HCT116 (cell line): ENCODE measurements around the gene CETN1. TPM values are rescaled to one million over a fixed set of nuclear protein-coding genes. Genes with fewer than 3 reads are reported as not detected.

ENCODE experiments used
- ATAC-seq: fragments of 200-7000 bp; cut with Tn5 transposase; 2 replicates; pipeline ENCODE4 v1.9.1; 2020; ENCODE audit warnings: mild to moderate bottlenecking, moderate library complexity
- BruUV-seq: library from RNA; stranded (reverse); fragments of 400-500 nt; replicated peaks from 2 replicates; lab custom pipeline; 2021; lab: Mats Ljungman, UMichigan
- CTCF ChIA-PET: fragments of 300-600 bp; sonication (Branson Sonifier 250); formaldehyde crosslinking; loops from one replicate; lab custom pipeline; 2021; ENCODE audit warnings: antibody characterized with exemption; lab: Charles Lee
- POLR2A ChIA-PET: fragments of 300-600, 350-600 bp; sonication (Branson Sonifier 250); formaldehyde crosslinking; loops from one replicate; lab custom pipeline; 2021; ENCODE audit warnings: antibody characterized with exemption; lab: Charles Lee
- RAD21 ChIA-PET, 2 experiments: fragments of 300-600 bp; sonication (Branson Sonifier 250); formaldehyde crosslinking; loops; one replicate each; lab custom pipeline; 2023; ENCODE audit warnings: low total read pairs in 2 of 2; ENCODE audit not compliant: uncharacterized antibody in 2 of 2, unreplicated experiment in 2 of 2, low non-redundant PET in 1 of 2; lab: Charles Lee
- DNase-seq: peaks from one replicate; pipeline ENCODE4 v3.0.0-alpha.2; 2010; ENCODE audit warnings: low read depth, low spot score
- H2AFZ ChIP-seq: fragments of 200-600 bp; shearing (Covaris generic), sonication (generic); 2 replicates; pipeline ENCODE4 v1.6.1; 2017; ENCODE audit warnings: low read depth, mixed run types, mixed read lengths, antibody characterized with exemption, low read length; ENCODE audit not compliant: poor library complexity, severe bottlenecking
- H3K27ac ChIP-seq: 2 replicates; pipeline ENCODE4 v1.5.1; 2012; ENCODE audit warnings: low read depth, low read length
- H3K27me3 ChIP-seq: fragments of 200-600 bp; sonication (generic); 2 replicates; pipeline ENCODE4 v1.6.1; 2016; ENCODE audit warnings: mixed run types, low read length, mixed read lengths; ENCODE audit not compliant: insufficient read depth
- H3K36me3 ChIP-seq, 2 experiments: fragments of 200-500 bp in 1 of 2; fragments of 200-600 bp in 1 of 2; sonication (Bioruptor generic) in 1 of 2; sonication (generic) in 1 of 2; 2 replicates each; pipeline versions ENCODE4 v1.5.1 to v1.6.1; 2014 to 2016; ENCODE audit warnings: low read length in 2 of 2, inconsistent platforms in 1 of 2, mixed read lengths in 1 of 2, mixed run types in 1 of 2; ENCODE audit not compliant: insufficient read depth in 2 of 2, control insufficient read depth in 1 of 2
- H3K4me1 ChIP-seq, 2 experiments: fragments of 200-600 bp in 1 of 2; sonication (generic) in 1 of 2; 2 replicates each; pipeline versions ENCODE4 v1.5.1 to v1.6.1; 2012 to 2017; ENCODE audit warnings: low read length in 2 of 2, inconsistent platforms in 1 of 2, mild to moderate bottlenecking in 1 of 2, mixed read lengths in 1 of 2, mixed run types in 1 of 2, moderate library complexity in 1 of 2; ENCODE audit not compliant: insufficient read depth in 2 of 2, control insufficient read depth in 1 of 2
- H3K4me2 ChIP-seq: fragments of 200-600 bp; sonication (generic); 2 replicates; pipeline ENCODE4 v1.6.1; 2017; ENCODE audit warnings: mixed run types, low read length, mixed read lengths
- H3K4me3 ChIP-seq, 2 experiments: fragments of 200-600 bp in 1 of 2; sonication (generic) in 1 of 2; replicated peaks in 1 of 2; 2 replicates each; pipeline ENCODE4 v1.5.1; 2011 to 2016; ENCODE audit warnings: low read length in 2 of 2, control low read depth in 1 of 2, low read depth in 1 of 2, mild to moderate bottlenecking in 1 of 2, mixed read lengths in 1 of 2, mixed run types in 1 of 2
- H3K79me2 ChIP-seq: fragments of 200-600 bp; sonication (generic); 2 replicates; pipeline ENCODE4 v1.6.1; 2017; ENCODE audit warnings: mild to moderate bottlenecking, mixed run types, low read length, moderate library complexity, mixed read lengths; ENCODE audit not compliant: insufficient read depth
- H3K9ac ChIP-seq: fragments of 200-600 bp; sonication (generic); 2 replicates; pipeline ENCODE4 v1.6.1; 2016; ENCODE audit warnings: low read length, mixed read lengths
- H3K9me2 ChIP-seq: fragments of 200-600 bp; sonication (generic), shearing (Covaris generic); 2 replicates; pipeline ENCODE4 v1.6.1; 2017; ENCODE audit warnings: mixed run types, mild to moderate bottlenecking, moderate library complexity; ENCODE audit not compliant: insufficient read depth
- H3K9me3 ChIP-seq, 2 experiments: fragments of 200-500 bp in 1 of 2; fragments of 200-600 bp in 1 of 2; sonication (Bioruptor generic) in 1 of 2; sonication (generic) in 1 of 2; 2 replicates each; pipeline ENCODE4 v1.6.1; 2014 to 2017; ENCODE audit warnings: low read length in 2 of 2, mixed read lengths in 2 of 2, inconsistent platforms in 1 of 2, low read depth in 1 of 2, mild to moderate bottlenecking in 1 of 2, mixed run types in 1 of 2, moderate library complexity in 1 of 2; ENCODE audit not compliant: control insufficient read depth in 1 of 2, insufficient read depth in 1 of 2
- H4K20me1 ChIP-seq: fragments of 200-600 bp; sonication (generic), shearing (Covaris generic); 2 replicates; pipeline ENCODE4 v1.6.1; 2017; ENCODE audit warnings: mixed run types, mild to moderate bottlenecking, moderate library complexity; ENCODE audit not compliant: insufficient read depth
- CBX3 ChIP-seq: IDR thresholded peaks from 2 replicates; pipeline ENCODE4 v1.6.1; 2012; ENCODE audit warnings: low read depth
- CTCF ChIP-seq, 3 experiments: fragments of 200-600 bp in 1 of 3; sonication (generic) in 1 of 3; IDR thresholded peaks in 2 of 3; conservative IDR thresholded peaks in 1 of 3; 2 replicates each; pipeline ENCODE4 v1.5.1; 2012 to 2017; ENCODE audit warnings: low read depth in 2 of 3, low read length in 2 of 3, antibody characterized with exemption in 1 of 3, borderline replicate concordance in 1 of 3, control low read depth in 1 of 3, mild to moderate bottlenecking in 1 of 3, mixed read lengths in 1 of 3, mixed run types in 1 of 3, moderate library complexity in 1 of 3; ENCODE audit not compliant: insufficient read depth in 1 of 3
- EGR1 ChIP-seq: IDR thresholded peaks from 2 replicates; pipeline ENCODE4 v1.6.1; 2012; ENCODE audit warnings: low read depth
- ELF1 ChIP-seq: IDR thresholded peaks from 2 replicates; pipeline ENCODE4 v1.6.1; 2012; ENCODE audit warnings: low read depth, borderline replicate concordance
- EZH2phosphoT487 ChIP-seq: fragments of 200-600 bp; IDR thresholded peaks from 2 replicates; pipeline ENCODE4 v1.6.1; 2018; ENCODE audit warnings: antibody characterized with exemption, borderline replicate concordance
- FOSL1 ChIP-seq: IDR thresholded peaks from 2 replicates; pipeline ENCODE4 v1.6.1; 2012; ENCODE audit warnings: low read depth
- JUND ChIP-seq: IDR thresholded peaks from 2 replicates; pipeline ENCODE4 v1.6.1; 2012
- POLR2A ChIP-seq: IDR thresholded peaks from 2 replicates; pipeline ENCODE4 v1.7.0; 2011; ENCODE audit warnings: borderline replicate concordance; ENCODE audit not compliant: insufficient read depth, insufficient read length; ENCODE audit errors: extremely low read depth
- POLR2AphosphoS5 ChIP-seq: IDR thresholded peaks from 2 replicates; pipeline ENCODE4 v1.6.1; 2011; ENCODE audit warnings: mild to moderate bottlenecking, low read depth, low read length, moderate library complexity
- RAD21 ChIP-seq: IDR thresholded peaks from 2 replicates; pipeline ENCODE4 v1.6.1; 2012; ENCODE audit warnings: low read depth, mild to moderate bottlenecking
- REST ChIP-seq: IDR thresholded peaks from 2 replicates; pipeline ENCODE4 v1.6.1; 2012; ENCODE audit warnings: low read depth
- SIN3A ChIP-seq: IDR thresholded peaks from 2 replicates; pipeline ENCODE4 v1.6.1; 2012; ENCODE audit warnings: low read depth
- SP1 ChIP-seq: IDR thresholded peaks from 2 replicates; pipeline ENCODE4 v1.6.1; 2012; ENCODE audit warnings: low read depth
- YY1 ChIP-seq: IDR thresholded peaks from 2 replicates; pipeline ENCODE4 v1.6.1; 2011; ENCODE audit warnings: low read length, low read depth, moderate library complexity, mild to moderate bottlenecking; ENCODE audit not compliant: insufficient replicate concordance; ENCODE audit errors: extremely low read depth
- ZFX ChIP-seq: fragments of 450-650 bp; IDR thresholded peaks from 2 replicates; pipeline ENCODE4 v1.6.1; 2017
- intact Hi-C: fragments of 100-400 bp; cut with micrococcal nuclease; formaldehyde crosslinking; loops from 2 replicates; pipeline ENCODE4 v1.10.0; 2022
- total RNA-seq: library from RNA; stranded (reverse); gene quantifications from one replicate; pipeline ENCODE4 v1.2.1, GENCODE V29; 2021; ENCODE audit not compliant: unreplicated experiment
- TF ChIP-seq, protein P1 (sequence below): IDR thresholded peaks from 2 replicates; pipeline ENCODE4 v1.6.1; 2012
- TF ChIP-seq, protein P2 (sequence below): IDR thresholded peaks from 2 replicates; pipeline ENCODE4 v1.6.1; 2011; ENCODE audit warnings: mild to moderate bottlenecking, low read length, moderate library complexity; ENCODE audit not compliant: insufficient replicate concordance; ENCODE audit errors: extremely low read depth

CETN1 gene
- total RNA-seq, 1 experiment from 2014 or later, result not detected

DNA sequence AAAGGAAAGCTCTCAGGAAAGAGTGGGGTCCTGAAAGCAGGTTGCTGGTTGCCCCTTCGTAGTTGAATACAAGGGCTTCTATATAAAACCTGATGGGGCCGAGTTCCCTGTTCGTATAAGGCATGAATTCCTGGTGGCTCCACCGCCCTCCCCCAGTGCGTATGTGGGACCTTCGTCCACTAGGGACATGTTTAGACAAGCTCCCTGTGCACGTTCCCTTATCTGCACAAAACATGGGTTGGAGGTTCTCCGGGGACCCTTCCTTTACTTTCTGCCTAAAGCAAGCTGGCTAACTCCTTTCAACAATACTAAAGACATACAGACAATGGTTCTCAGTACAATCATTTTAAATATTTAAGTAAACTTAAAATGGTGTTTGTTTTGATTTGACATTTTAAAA lies 24.6 kb downstream of the CETN1 start (continued):
- TF ChIP-seq YY1, result no peak
- no peak for TF ChIP-seq CBX3
- TF ChIP-seq FOSL1, result no peak

- no TSS peak for BruUV-seq
- Histone ChIP-seq H3K4me2 (no peak overlapping the region), H3K27me3 (no peaks in the 10 kb centered on the region), H3K79me2 (no peaks in the 10 kb centered on the region), H3K27ac (no peak overlapping the region), H3K9ac (no peak overlapping the region), H3K4me1 (no peaks in the 10 kb centered on the region), H3K4me3 (no peak overlapping the region), H3K9me2 (no peaks in the 10 kb centered on the region), H3K36me3 (no peaks in the 10 kb centered on the region), H4K20me1 (no peaks in the 10 kb centered on the region), H2AFZ (no peak overlapping the region), H3K9me3 (no peaks in the 10 kb centered on the region)
- TF ChIP-seq, protein P1, sequence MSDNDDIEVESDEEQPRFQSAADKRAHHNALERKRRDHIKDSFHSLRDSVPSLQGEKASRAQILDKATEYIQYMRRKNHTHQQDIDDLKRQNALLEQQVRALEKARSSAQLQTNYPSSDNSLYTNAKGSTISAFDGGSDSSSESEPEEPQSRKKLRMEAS, result no peak
- no peak for TF ChIP-seq EGR1
- no peak for TF ChIP-seq SIN3A
- no peak for TF ChIP-seq REST
- TF ChIP-seq, protein P2, sequence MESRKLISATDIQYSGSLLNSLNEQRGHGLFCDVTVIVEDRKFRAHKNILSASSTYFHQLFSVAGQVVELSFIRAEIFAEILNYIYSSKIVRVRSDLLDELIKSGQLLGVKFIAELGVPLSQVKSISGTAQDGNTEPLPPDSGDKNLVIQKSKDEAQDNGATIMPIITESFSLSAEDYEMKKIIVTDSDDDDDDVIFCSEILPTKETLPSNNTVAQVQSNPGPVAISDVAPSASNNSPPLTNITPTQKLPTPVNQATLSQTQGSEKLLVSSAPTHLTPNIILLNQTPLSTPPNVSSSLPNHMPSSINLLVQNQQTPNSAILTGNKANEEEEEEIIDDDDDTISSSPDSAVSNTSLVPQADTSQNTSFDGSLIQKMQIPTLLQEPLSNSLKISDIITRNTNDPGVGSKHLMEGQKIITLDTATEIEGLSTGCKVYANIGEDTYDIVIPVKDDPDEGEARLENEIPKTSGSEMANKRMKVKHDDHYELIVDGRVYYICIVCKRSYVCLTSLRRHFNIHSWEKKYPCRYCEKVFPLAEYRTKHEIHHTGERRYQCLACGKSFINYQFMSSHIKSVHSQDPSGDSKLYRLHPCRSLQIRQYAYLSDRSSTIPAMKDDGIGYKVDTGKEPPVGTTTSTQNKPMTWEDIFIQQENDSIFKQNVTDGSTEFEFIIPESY, result no peak
- no peak for TF ChIP-seq POLR2AphosphoS5
- no peak for TF ChIP-seq JUND
- no peak for TF ChIP-seq ZFX
- TF ChIP-seq CBX3, result no peak
- no peak for TF ChIP-seq FOSL1
- TF ChIP-seq ELF1, result no peak
- no peak for TF ChIP-seq CTCF (IDR thresholded peaks at IDR 0.05 in 2 of 3, conservative IDR thresholded peaks at IDR 0.05 in 1 of 3; ENCODE audit: borderline replicate concordance in 1 of 3, insufficient read depth in 1 of 3, low read depth in 2 of 3, low read length in 2 of 3)
- no peak for TF ChIP-seq POLR2A
- no peak for TF ChIP-seq RAD21
- TF ChIP-seq SP1, result no peak
- no peak for TF ChIP-seq EZH2phosphoT487
- CTCF ChIA-PET, result interaction anchor here (1.7 kb wide), 1 partner anchor 9 kb away, joined by 3 read pairs; no protein-coding TSS in a partner anchor
- intact Hi-C loops, result no loop called here
- no peak for DNase-seq
- RAD21 ChIA-PET, result no interaction called here
- ATAC-seq, result no peak
- POLR2A ChIA-PET, result no interaction called here
These were observed 27.8 kb downstream of the CETN1 start for GRCh38 chr18:607930-608329.
